ENCODE measurements around the gene TMEM9. TPM values are rescaled to one million over a fixed set of nuclear protein-coding genes. Genes with fewer than 3 reads are reported as not detected.

The TMEM9 gene
- total RNA-seq, 1 donor from 2014 or later = 80.2 TPM

GRCh38 chr1:201176940-201177339 lies 22.7 kb upstream of the TMEM9 start:
- DNase-seq = no peak
- Mint-ChIP-seq H3K9me3 (ENCODE audit: unreplicated experiment) (no peaks in the 10 kb centered on the region), H3K27ac (ENCODE audit: unreplicated experiment) (no peak overlapping the region), H3K4me1 (ENCODE audit: low read depth, unreplicated experiment) (peaks cover under 1% of the 10 kb centered on the region), H3K4me3 (ENCODE audit: unreplicated experiment) (no peak overlapping the region), H3K27me3 (ENCODE audit: unreplicated experiment) (peaks cover 7% of the 10 kb centered on the region), H3K36me3 (ENCODE audit: unreplicated experiment) (peaks cover 11% of the 10 kb centered on the region)
- TF ChIP-seq CTCF (IDR thresholded peaks at IDR 0.05; ENCODE audit: partially characterized antibody, unreplicated experiment) = no peak

GRCh38 chr1:201175820-201176500 lies 21.7 kb upstream of the TMEM9 start:
- Mint-ChIP-seq H3K27ac (ENCODE audit: unreplicated experiment) (no peak overlapping the region), H3K36me3 (ENCODE audit: unreplicated experiment) (peaks cover 6% of the 10 kb centered on the region), H3K4me1 (ENCODE audit: low read depth, unreplicated experiment) (peaks cover 3% of the 10 kb centered on the region), H3K27me3 (ENCODE audit: unreplicated experiment) (peaks cover 4% of the 10 kb centered on the region), H3K9me3 (ENCODE audit: unreplicated experiment) (no peaks in the 10 kb centered on the region), H3K4me3 (ENCODE audit: unreplicated experiment) (no peak overlapping the region)
- DNase-seq = no peak
- TF ChIP-seq CTCF (IDR thresholded peaks at IDR 0.05; ENCODE audit: partially characterized antibody, unreplicated experiment) = no peak

- Mint-ChIP-seq H3K27ac (ENCODE audit: unreplicated experiment) (no peak overlapping the region), H3K4me3 (ENCODE audit: unreplicated experiment) (no peak overlapping the region), H3K4me1 (ENCODE audit: low read depth, unreplicated experiment) (peaks cover 10% of the 10 kb centered on the region), H3K9me3 (ENCODE audit: unreplicated experiment) (no peaks in the 10 kb centered on the region), H3K36me3 (ENCODE audit: unreplicated experiment) (no peaks in the 10 kb centered on the region), H3K27me3 (ENCODE audit: unreplicated experiment) (peaks cover 2% of the 10 kb centered on the region)
- no peak for TF ChIP-seq CTCF (IDR thresholded peaks at IDR 0.05; ENCODE audit: partially characterized antibody, unreplicated experiment)
- DNase-seq = no peak
These were observed 19.5 kb upstream of the TMEM9 start for GRCh38 chr1:201173736-201174135.

GRCh38 chr1:201172999-201173610 lies 18.8 kb upstream of the TMEM9 start:
- no peaks in the 10 kb centered on the region for H3K27me3 Mint-ChIP-seq (ENCODE audit: unreplicated experiment)
- no peaks in the 10 kb centered on the region for H3K36me3 Mint-ChIP-seq (ENCODE audit: unreplicated experiment)
- H3K27ac Mint-ChIP-seq (ENCODE audit: unreplicated experiment) = peak overlapping the region; percentile 36
- no peaks in the 10 kb centered on the region for H3K9me3 Mint-ChIP-seq (ENCODE audit: unreplicated experiment)
- peaks cover 10% of the 10 kb centered on the region for H3K4me1 Mint-ChIP-seq (ENCODE audit: low read depth, unreplicated experiment)
- no peak for DNase-seq
- no peak for TF ChIP-seq CTCF (IDR thresholded peaks at IDR 0.05; ENCODE audit: partially characterized antibody, unreplicated experiment)
- no peak overlapping the region for H3K4me3 Mint-ChIP-seq (ENCODE audit: unreplicated experiment)

GRCh38 chr1:201172326-201172725 lies 18.1 kb upstream of the TMEM9 start:
- Mint-ChIP-seq H3K4me1 (ENCODE audit: low read depth, unreplicated experiment) (peaks cover 10% of the 10 kb centered on the region), H3K27ac (ENCODE audit: unreplicated experiment) (no peak overlapping the region), H3K36me3 (ENCODE audit: unreplicated experiment) (no peaks in the 10 kb centered on the region), H3K27me3 (ENCODE audit: unreplicated experiment) (no peaks in the 10 kb centered on the region), H3K4me3 (ENCODE audit: unreplicated experiment) (peak overlapping the region; percentile 73), H3K9me3 (ENCODE audit: unreplicated experiment) (peaks cover 2% of the 10 kb centered on the region)
- DNase-seq = no peak
- no peak for TF ChIP-seq CTCF (IDR thresholded peaks at IDR 0.05; ENCODE audit: partially characterized antibody, unreplicated experiment)

All from glutamatergic neuron (in vitro differentiated cells).